Vagina (tissue), 2 donors: ENCODE data around the gene SSH3. TPM values are rescaled to one million over a fixed set of nuclear protein-coding genes. Genes with fewer than 3 reads are reported as not detected.

Experiments used
- DNase-seq, 2 donors: peaks; one replicate each; pipeline ENCODE4 v3.0.0-alpha.2; 2017; ENCODE audit errors: extremely low spot score in 2 of 2
- H3K27ac ChIP-seq: fragments of 200-600 bp; sonication (generic); one replicate; pipeline ENCODE4 v1.5.1; 2019
- H3K27me3 ChIP-seq: fragments of 200-600 bp; sonication (generic); one replicate; pipeline ENCODE4 v1.5.1; 2019
- H3K36me3 ChIP-seq, 2 donors: fragments of 200-600 bp; sonication (generic); one replicate each; pipeline ENCODE4 v1.5.1; 2017 to 2019
- H3K4me1 ChIP-seq: fragments of 200-600 bp; sonication (generic); one replicate; pipeline ENCODE4 v1.5.1; 2019
- H3K4me3 ChIP-seq, 2 donors: fragments of 200-600 bp; sonication (generic); 1 replicate in 1 of 2; 2 replicates in 1 of 2; pipeline ENCODE4 v1.5.1; 2016 to 2019
- H3K9me3 ChIP-seq: fragments of 200-600 bp; sonication (generic); one replicate; pipeline ENCODE4 v1.5.1; 2019
- POLR2A ChIP-seq, 2 donors: fragments of 450-650 bp; IDR thresholded peaks; one replicate each; pipeline ENCODE4 v1.6.1; 2017; ENCODE audit warnings: antibody characterized with exemption in 2 of 2, mild to moderate bottlenecking in 2 of 2, moderate library complexity in 2 of 2
- POLR2AphosphoS5 ChIP-seq, 2 donors: sonication (generic); formaldehyde crosslinking; IDR thresholded peaks; one replicate each; pipeline ENCODE4 v1.9.0; 2017; ENCODE audit warnings: antibody characterized with exemption in 2 of 2, mild to moderate bottlenecking in 2 of 2, low read depth in 1 of 2; ENCODE audit not compliant: insufficient read depth in 1 of 2
- intact Hi-C: fragments of 100-400 bp; cut with DNase I; formaldehyde crosslinking; loops from one replicate; pipeline ENCODE4 v1.15.1; 2023
- total RNA-seq: library from RNA; depleted of rRNA; stranded (reverse); fragments of >200 nt; gene quantifications from one replicate; pipeline ENCODE4 v1.2.3, GENCODE V29; 2016
- TF ChIP-seq, protein P1 (sequence below), 3 experiments: fragments of 450-650 bp in 2 of 3; fragments of 200-600 bp in 1 of 3; sonication (generic) in 1 of 3; IDR thresholded peaks; one replicate each; pipeline ENCODE4 v1.5.1; 2017 to 2019; ENCODE audit warnings: antibody characterized with exemption in 3 of 3, mild to moderate bottlenecking in 2 of 3, moderate library complexity in 2 of 3

Gene SSH3
- total RNA-seq, 1 donor from 2014 or later: 98.0 TPM

DNA sequence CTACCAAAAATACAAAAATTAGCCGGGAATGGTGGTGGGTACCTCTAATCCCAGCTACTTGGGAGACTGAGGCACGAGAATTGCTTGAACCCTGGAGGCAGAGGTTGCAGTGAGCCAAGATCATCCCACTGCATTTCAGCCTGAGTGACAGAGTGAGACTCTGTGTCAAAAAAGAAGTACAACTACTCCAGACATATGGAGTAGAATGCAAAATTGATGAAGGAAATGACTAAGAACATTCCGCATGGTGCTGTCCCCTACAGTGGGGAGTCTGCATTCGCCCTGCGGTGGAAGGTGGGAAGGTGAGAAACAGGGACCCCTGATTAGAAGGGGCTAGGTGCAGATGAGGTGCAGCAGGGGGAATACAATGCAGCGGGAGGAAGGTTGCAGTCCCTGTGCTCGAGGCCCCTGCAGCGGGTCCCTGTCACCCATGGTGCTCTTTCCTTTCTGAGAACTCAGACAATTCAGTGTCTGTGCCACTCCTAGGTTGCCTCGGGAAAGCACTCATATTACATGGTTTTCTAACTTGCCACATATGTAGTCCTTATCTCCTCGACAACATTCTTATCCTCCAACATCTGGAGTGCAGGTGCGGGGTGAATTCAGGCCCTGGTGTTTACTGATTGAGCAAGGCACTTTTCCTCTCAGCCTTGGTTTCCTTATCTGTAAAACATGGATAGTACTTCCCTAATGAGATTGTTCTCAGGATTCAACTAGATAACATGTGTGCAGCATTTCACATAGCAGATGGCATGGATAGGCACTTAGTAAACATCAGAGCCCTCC lies 44.8 kb downstream of the SSH3 start:
- intact Hi-C loops: loop anchor here (5.0 kb wide), 1 partner anchor 34 kb away; no protein-coding TSS in a partner anchor
- Histone ChIP-seq H3K9me3 (no peaks in the 10 kb centered on the region), H3K27ac (no peak overlapping the region), H3K4me1 (peaks cover 55% of the 10 kb centered on the region), H3K36me3 (no peaks in the 10 kb centered on the region), H3K27me3 (no peaks in the 10 kb centered on the region), H3K4me3 (no peak overlapping the region)
- TF ChIP-seq POLR2A (IDR thresholded peaks at IDR 0.05): no peak
- TF ChIP-seq POLR2AphosphoS5 (IDR thresholded peaks at IDR 0.05; ENCODE audit: insufficient read depth in 1 of 2, low read depth in 1 of 2): no peak
- TF ChIP-seq, protein P1, sequence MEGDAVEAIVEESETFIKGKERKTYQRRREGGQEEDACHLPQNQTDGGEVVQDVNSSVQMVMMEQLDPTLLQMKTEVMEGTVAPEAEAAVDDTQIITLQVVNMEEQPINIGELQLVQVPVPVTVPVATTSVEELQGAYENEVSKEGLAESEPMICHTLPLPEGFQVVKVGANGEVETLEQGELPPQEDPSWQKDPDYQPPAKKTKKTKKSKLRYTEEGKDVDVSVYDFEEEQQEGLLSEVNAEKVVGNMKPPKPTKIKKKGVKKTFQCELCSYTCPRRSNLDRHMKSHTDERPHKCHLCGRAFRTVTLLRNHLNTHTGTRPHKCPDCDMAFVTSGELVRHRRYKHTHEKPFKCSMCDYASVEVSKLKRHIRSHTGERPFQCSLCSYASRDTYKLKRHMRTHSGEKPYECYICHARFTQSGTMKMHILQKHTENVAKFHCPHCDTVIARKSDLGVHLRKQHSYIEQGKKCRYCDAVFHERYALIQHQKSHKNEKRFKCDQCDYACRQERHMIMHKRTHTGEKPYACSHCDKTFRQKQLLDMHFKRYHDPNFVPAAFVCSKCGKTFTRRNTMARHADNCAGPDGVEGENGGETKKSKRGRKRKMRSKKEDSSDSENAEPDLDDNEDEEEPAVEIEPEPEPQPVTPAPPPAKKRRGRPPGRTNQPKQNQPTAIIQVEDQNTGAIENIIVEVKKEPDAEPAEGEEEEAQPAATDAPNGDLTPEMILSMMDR (IDR thresholded peaks at IDR 0.05): no peak
- DNase-seq: no peak

DNA sequence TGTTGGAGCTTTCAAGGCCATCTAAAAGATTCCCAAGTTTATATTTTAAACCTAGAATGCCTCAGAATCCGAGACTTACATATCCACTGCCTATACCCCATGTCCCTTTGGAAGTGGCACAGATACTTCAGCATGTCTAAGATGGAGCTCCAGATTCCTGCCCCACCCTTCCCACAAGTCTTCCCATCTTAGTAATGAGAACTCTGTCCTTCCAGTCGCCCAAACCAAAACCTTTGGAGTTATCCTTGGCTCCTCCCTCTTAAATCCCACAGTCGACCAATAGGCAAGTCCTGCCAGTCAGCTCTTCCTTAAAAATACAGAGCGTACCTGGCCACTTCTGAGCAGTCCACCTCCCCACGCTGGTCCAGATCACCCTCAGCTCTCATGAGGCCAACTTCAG lies 45.7 kb downstream of the SSH3 start:
- H3K36me3 ChIP-seq: no peaks in the 10 kb centered on the region
- no peaks in the 10 kb centered on the region for H3K9me3 ChIP-seq
- H3K4me1 ChIP-seq: peaks cover 60% of the 10 kb centered on the region
- no peak overlapping the region for H3K27ac ChIP-seq
- H3K27me3 ChIP-seq: no peaks in the 10 kb centered on the region
- TF ChIP-seq, protein P1 (IDR thresholded peaks at IDR 0.05): no peak
- TF ChIP-seq POLR2A (IDR thresholded peaks at IDR 0.05) (no peak), POLR2AphosphoS5 (IDR thresholded peaks at IDR 0.05; ENCODE audit: insufficient read depth in 1 of 2, low read depth in 1 of 2) (no peak)
- intact Hi-C loops: loop anchor here (5.0 kb wide), 1 partner anchor 33 kb away; no protein-coding TSS in a partner anchor
- DNase-seq: no peak
- H3K4me3 ChIP-seq: no peak overlapping the region

DNA sequence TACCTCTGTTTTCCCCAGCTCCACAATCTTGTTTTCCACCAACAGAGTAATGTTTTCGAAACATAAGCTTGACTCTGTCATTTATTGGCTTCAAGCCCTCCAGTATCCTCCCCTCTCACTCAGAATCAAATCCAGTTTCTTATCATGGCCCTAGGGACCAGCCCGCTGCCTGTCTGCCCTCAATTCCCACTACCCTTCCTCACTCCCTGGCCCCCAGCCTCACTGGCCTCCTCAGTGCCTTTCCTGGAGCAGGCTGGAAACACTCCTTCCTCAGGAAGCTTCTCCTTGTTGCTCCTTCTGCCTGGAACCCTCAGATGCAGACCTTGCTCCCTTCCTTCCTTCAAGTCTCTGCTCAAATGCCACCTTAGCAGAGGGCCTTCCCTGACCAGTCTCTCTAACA lies 46.1 kb downstream of the SSH3 start:
- H3K4me3 ChIP-seq: no peak overlapping the region
- no peak for DNase-seq
- H3K27ac ChIP-seq: no peak overlapping the region
- no peaks in the 10 kb centered on the region for H3K36me3 ChIP-seq
- H3K4me1 ChIP-seq: peaks cover 64% of the 10 kb centered on the region
- no peaks in the 10 kb centered on the region for H3K27me3 ChIP-seq
- intact Hi-C loops: loop anchor here (5.0 kb wide), 1 partner anchor 33 kb away; no protein-coding TSS in a partner anchor
- TF ChIP-seq POLR2A (IDR thresholded peaks at IDR 0.05) (no peak), POLR2AphosphoS5 (IDR thresholded peaks at IDR 0.05; ENCODE audit: insufficient read depth in 1 of 2, low read depth in 1 of 2) (no peak)
- TF ChIP-seq, protein P1 (IDR thresholded peaks at IDR 0.05): no peak
- no peaks in the 10 kb centered on the region for H3K9me3 ChIP-seq

DNA sequence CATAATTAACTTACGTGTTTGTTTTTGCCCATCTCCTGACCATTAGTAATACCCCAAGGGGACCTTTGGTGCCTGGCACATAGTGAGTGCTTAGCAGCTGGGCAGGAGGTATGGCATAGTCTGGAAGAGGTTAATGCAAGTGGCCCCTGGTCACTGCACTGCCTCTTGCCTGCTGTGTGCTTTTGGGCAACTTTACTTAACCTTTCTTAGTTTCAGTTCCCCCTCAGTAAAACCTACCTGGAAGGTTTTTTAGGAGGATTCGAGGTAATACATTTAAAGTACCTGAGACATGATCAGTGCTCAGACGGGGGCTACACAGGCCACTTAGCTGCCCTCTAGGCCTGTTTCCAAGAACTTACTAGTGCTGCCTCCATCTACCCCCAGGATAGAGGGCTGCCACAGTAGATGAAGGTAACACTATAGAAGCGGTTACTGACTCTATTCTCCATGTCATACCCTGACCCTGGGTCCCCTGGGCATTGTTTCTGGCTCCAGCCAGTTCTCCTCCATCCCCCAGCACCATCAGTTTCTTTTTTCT lies 46.7 kb downstream of the SSH3 start:
- H3K36me3 ChIP-seq: no peaks in the 10 kb centered on the region
- H3K9me3 ChIP-seq: no peaks in the 10 kb centered on the region
- no peak overlapping the region for H3K27ac ChIP-seq
- DNase-seq: no peak
- TF ChIP-seq POLR2AphosphoS5 (IDR thresholded peaks at IDR 0.05; ENCODE audit: insufficient read depth in 1 of 2, low read depth in 1 of 2) (no peak), POLR2A (IDR thresholded peaks at IDR 0.05) (no peak)
- TF ChIP-seq, protein P1 (IDR thresholded peaks at IDR 0.05): no peak
- no peaks in the 10 kb centered on the region for H3K27me3 ChIP-seq
- no peak overlapping the region for H3K4me3 ChIP-seq
- H3K4me1 ChIP-seq: peaks cover 68% of the 10 kb centered on the region
- intact Hi-C loops: loop anchor here (5.0 to 10.0 kb wide), 2 partner anchors 32 to 155 kb away; partner anchors contain the start of genes CDK2AP2 and PITPNM1
